NT2/D1 (cell line): ENCODE data around the gene CDKN2A.

ENCODE experiments used
- DNase-seq: peaks from one replicate; pipeline ENCODE4 v3.0.0-alpha.2; 2011; ENCODE audit warnings: low read depth, low spot score
- H3K27me3 ChIP-seq: 2 replicates; pipeline ENCODE4 v1.6.0; 2011; ENCODE audit warnings: mild to moderate bottlenecking; ENCODE audit not compliant: insufficient read length, insufficient read depth
- H3K36me3 ChIP-seq: 2 replicates; pipeline ENCODE4 v1.6.1; 2011; ENCODE audit warnings: mild to moderate bottlenecking, low read length, mixed read lengths; ENCODE audit not compliant: insufficient read depth, insufficient read length
- H3K4me1 ChIP-seq: 2 replicates; pipeline ENCODE4 v1.5.1; 2011; ENCODE audit not compliant: insufficient read depth, insufficient read length
- H3K4me3 ChIP-seq: 2 replicates; pipeline ENCODE4 v1.5.1; 2011; ENCODE audit warnings: low read depth; ENCODE audit not compliant: insufficient read length
- H3K9ac ChIP-seq: 2 replicates; pipeline ENCODE4 v1.6.0; 2011; ENCODE audit warnings: low read depth; ENCODE audit not compliant: insufficient read length
- H3K9me3 ChIP-seq: 2 replicates; pipeline ENCODE4 v1.5.1; 2011; ENCODE audit warnings: mild to moderate bottlenecking, low read length; ENCODE audit not compliant: insufficient read depth
- SUZ12 ChIP-seq: IDR thresholded peaks from 2 replicates; pipeline ENCODE4 v1.6.1; 2011; ENCODE audit not compliant: insufficient read length, insufficient read depth; ENCODE audit errors: extremely low read depth
- YY1 ChIP-seq: IDR thresholded peaks from 2 replicates; pipeline ENCODE4 v1.6.1; 2011; ENCODE audit not compliant: insufficient read length, insufficient read depth
- ZNF274 ChIP-seq: IDR thresholded peaks from 2 replicates; pipeline ENCODE4 v1.6.1; 2011; ENCODE audit warnings: mild to moderate bottlenecking, low read depth, low read length

CDKN2A gene

DNA sequence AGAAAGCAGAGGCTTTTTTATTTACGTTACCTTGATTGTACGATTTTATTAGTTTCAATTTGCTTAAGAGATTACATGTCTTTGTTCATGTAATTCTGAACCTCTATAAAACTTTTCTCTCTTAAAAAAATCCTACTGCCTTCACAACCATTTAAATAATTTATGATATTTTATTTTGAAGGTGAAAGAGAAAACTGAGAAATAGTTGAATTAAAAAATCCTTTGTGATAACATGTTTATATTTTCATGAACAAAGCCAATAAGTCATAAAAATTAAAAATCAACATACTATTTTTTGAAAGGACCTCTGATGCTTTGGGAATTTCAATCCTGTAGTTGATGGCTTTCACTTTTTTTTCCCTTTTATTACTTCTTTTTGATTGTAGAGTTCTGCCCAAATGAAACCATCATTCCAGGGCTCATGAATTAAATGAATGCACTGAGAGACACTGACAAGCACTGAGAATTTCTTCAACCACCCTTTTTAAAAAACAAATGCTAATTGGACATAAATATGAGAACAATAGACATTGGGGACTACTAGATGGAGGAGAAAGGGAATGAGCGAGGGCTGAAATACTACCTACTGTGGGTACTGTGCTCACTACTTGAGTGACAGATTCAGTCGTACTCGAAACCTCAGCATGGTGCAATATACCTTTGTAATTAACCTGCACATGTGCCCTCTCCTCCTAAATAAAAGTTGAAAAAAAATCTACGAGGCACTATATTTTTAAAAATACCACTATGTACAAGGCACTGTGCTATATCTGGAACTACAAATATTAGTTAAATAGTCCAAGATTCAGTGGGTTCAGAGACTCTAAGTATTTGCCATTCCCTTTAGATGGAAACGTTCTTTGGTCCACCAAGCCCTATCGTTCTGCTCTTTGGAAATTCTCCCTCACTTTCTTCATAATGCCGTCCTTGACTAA lies 5.9 kb downstream of the CDKN2A start:
- H3K27me3 ChIP-seq: peaks cover 86% of the 10 kb centered on the region
- H3K4me1 ChIP-seq: peaks cover 3% of the 10 kb centered on the region
- no peaks in the 10 kb centered on the region for H3K9me3 ChIP-seq
- no peak for TF ChIP-seq SUZ12
- no peak for TF ChIP-seq YY1
- TF ChIP-seq ZNF274: no peak
- H3K4me3 ChIP-seq: no peak overlapping the region
- H3K36me3 ChIP-seq: no peaks in the 10 kb centered on the region
- H3K9ac ChIP-seq: no peak overlapping the region
- no peak for DNase-seq

- H3K9ac ChIP-seq: no peak overlapping the region
- no peak for DNase-seq
- no peaks in the 10 kb centered on the region for H3K36me3 ChIP-seq
- no peaks in the 10 kb centered on the region for H3K9me3 ChIP-seq
- H3K4me1 ChIP-seq: peaks cover 3% of the 10 kb centered on the region
- no peak overlapping the region for H3K4me3 ChIP-seq
- TF ChIP-seq YY1 (no peak), SUZ12 (no peak), ZNF274 (no peak)
- H3K27me3 ChIP-seq: peaks cover 74% of the 10 kb centered on the region
Measured at GRCh38 chr9:21985964-21986667, 8.1 kb downstream of the CDKN2A start.

DNA sequence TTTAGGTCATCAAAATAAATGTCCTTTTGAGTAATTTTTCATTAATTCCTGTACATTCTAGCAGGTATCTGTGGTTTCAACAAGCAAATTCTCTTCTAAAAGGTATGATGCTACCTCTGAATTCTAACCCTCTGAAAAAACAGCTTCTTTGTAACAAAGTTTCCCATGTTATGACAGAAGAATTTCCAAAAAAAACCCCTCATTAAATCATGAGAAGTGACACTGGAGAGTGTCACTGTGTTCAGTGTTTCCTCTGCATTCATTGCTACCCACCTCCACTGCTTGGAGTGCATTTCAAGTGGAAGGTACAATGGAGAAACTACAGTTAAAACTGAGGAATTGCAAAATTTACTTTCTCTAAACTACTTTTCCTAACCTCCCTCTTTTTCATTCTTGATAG lies 10.1 kb downstream of the CDKN2A start:
- DNase-seq: no peak
- no peaks in the 10 kb centered on the region for H3K4me1 ChIP-seq
- H3K36me3 ChIP-seq: no peaks in the 10 kb centered on the region
- no peak overlapping the region for H3K9ac ChIP-seq
- TF ChIP-seq SUZ12: no peak
- no peak for TF ChIP-seq YY1
- no peak for TF ChIP-seq ZNF274
- H3K4me3 ChIP-seq: no peak overlapping the region
- no peaks in the 10 kb centered on the region for H3K9me3 ChIP-seq
- H3K27me3 ChIP-seq: peaks cover 68% of the 10 kb centered on the region

GRCh38 chr9:21983561-21983935 lies 10.6 kb downstream of the CDKN2A start:
- Histone ChIP-seq H3K27me3 (peaks cover 68% of the 10 kb centered on the region), H3K9ac (no peak overlapping the region), H3K9me3 (no peaks in the 10 kb centered on the region), H3K4me1 (no peaks in the 10 kb centered on the region), H3K36me3 (no peaks in the 10 kb centered on the region), H3K4me3 (no peak overlapping the region)
- no peak for DNase-seq
- TF ChIP-seq ZNF274 (no peak), YY1 (no peak), SUZ12 (no peak)

DNA sequence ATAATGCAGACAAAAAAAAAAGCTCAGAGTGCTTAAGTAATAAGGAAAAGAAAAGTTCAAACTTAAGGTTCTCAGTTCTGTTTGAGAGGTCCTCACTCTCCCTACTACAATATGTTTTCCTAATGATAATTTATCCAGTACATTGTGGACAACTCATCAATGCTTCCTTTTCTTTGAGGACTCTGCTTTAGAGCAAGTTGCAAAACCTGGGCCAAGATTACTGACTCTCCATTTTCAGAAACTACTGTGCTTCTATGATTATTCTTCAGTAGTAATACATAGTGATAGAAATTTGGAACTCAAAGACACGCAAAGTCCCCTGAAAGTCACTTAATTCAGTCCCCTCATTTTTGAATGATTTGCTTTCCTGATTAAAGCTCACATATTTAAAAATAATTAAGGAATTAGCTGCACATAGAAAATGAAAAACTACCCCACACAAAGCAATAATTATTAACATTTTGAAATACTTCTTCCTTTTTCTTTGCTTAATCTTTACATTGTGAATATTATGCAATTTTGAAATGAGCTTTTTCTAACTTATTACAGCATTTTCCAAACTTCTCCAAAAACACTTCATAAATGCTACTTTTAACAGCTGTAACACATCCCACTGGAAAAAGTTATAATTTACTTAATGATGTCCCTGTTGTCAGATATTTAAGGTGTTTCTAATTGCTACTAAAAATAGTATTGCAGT lies 11.2 kb downstream of the CDKN2A start:
- no peaks in the 10 kb centered on the region for H3K36me3 ChIP-seq
- no peak for TF ChIP-seq YY1
- TF ChIP-seq SUZ12: no peak
- no peak for TF ChIP-seq ZNF274
- H3K4me1 ChIP-seq: no peaks in the 10 kb centered on the region
- no peak overlapping the region for H3K4me3 ChIP-seq
- peaks cover 67% of the 10 kb centered on the region for H3K27me3 ChIP-seq
- no peaks in the 10 kb centered on the region for H3K9me3 ChIP-seq
- no peak for DNase-seq
- no peak overlapping the region for H3K9ac ChIP-seq

DNA sequence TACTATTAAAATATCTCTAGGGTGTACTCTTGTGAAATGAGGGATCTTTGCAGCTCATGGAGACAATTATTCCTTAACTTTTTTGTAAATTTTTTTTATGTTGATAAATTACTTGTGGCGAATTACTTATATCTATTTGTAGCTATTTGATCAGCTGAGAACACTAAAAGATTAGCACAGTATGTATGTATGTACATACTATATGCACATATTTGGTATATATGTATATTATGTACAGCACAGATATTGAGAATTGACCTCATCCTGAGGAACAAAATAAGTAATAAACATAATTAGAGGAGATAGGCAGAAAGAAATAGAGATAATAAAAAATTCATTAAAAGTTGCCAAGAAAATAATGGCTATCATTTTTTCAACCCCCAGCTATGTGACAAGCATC lies 11.8 kb downstream of the CDKN2A start:
- no peaks in the 10 kb centered on the region for H3K4me1 ChIP-seq
- H3K27me3 ChIP-seq: peaks cover 67% of the 10 kb centered on the region
- H3K36me3 ChIP-seq: no peaks in the 10 kb centered on the region
- no peak for DNase-seq
- no peak overlapping the region for H3K9ac ChIP-seq
- H3K9me3 ChIP-seq: no peaks in the 10 kb centered on the region
- H3K4me3 ChIP-seq: no peak overlapping the region
- TF ChIP-seq SUZ12 (no peak), YY1 (no peak), ZNF274 (no peak)

DNA sequence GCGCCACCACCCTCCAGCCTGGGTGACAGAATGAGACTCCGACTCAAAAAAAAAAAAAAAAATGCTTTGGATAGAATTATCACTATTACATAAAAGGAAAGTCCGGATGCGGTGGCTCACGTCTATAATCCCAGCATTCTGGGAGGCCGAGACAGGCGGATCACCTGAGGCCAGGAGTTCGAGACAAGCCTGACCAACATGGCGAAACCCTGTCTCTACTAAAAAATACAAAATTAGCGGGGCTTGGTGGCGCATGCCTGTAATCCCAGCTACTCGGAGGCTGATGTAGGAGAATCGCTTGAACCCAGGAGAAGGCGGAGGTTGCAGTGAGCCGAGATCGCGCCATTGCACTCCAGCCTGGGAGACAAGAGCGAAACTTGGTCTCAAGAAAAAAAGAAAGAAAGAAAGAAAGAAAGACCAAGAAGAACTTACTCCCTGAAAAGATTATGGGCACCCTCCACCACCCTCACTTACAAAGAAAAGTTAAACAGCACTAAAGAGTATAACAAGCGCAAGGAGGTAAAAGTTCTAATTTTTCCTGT lies 17.8 kb downstream of the CDKN2A start:
- DNase-seq: no peak
- Histone ChIP-seq H3K27me3 (peaks cover 90% of the 10 kb centered on the region), H3K9me3 (no peaks in the 10 kb centered on the region)

More for the DNA sequence above, 17.8 kb downstream of the CDKN2A start:
- no peaks in the 10 kb centered on the region for H3K36me3 ChIP-seq
- H3K9ac ChIP-seq: no peak overlapping the region
- TF ChIP-seq SUZ12: no peak
- TF ChIP-seq ZNF274: no peak
- no peak for TF ChIP-seq YY1
- H3K4me3 ChIP-seq: no peak overlapping the region
- H3K4me1 ChIP-seq: no peaks in the 10 kb centered on the region
